Measurements from ENCODE around the gene SLC38A6.
"Not testable (repeated sequence)": the region's sequence is repeated elsewhere in the genome, so short reads cannot be mapped to it uniquely, and the experiment has no call there.

DNA sequence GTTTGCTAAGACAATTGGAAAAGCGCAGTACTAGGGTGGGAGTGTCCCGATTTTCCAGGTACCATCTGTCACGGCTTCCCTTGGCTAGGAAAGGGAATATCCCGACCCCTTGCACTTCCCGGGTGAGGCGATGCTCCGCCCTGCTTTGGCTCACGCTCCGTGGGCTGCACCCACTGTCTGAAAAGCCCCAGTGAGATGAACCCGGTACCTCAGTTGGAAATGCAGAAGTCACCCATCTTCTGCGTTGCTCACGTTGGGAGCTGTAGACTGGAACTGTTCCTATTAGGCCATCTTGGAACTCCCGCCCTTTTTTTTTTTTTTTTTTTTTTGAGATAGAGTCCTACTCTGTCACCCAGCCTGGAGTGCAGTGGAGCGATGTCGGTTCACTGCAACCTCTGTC lies 117.1 kb downstream of the SLC38A6 start:
- TF ChIP-seq, protein P1, sequence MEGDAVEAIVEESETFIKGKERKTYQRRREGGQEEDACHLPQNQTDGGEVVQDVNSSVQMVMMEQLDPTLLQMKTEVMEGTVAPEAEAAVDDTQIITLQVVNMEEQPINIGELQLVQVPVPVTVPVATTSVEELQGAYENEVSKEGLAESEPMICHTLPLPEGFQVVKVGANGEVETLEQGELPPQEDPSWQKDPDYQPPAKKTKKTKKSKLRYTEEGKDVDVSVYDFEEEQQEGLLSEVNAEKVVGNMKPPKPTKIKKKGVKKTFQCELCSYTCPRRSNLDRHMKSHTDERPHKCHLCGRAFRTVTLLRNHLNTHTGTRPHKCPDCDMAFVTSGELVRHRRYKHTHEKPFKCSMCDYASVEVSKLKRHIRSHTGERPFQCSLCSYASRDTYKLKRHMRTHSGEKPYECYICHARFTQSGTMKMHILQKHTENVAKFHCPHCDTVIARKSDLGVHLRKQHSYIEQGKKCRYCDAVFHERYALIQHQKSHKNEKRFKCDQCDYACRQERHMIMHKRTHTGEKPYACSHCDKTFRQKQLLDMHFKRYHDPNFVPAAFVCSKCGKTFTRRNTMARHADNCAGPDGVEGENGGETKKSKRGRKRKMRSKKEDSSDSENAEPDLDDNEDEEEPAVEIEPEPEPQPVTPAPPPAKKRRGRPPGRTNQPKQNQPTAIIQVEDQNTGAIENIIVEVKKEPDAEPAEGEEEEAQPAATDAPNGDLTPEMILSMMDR (IDR thresholded peaks at IDR 0.05): not testable (repeated sequence)
- TF ChIP-seq POLR2A (IDR thresholded peaks at IDR 0.05): not testable (repeated sequence)
